Jurkat, Clone E6-1 (cell line): ENCODE results near the gene SLC9A3.

Source experiments
- DNase-seq: peaks from one replicate; pipeline ENCODE4 v3.0.0-alpha.2; 2011; ENCODE audit warnings: low read depth, low spot score
- H3K4me3 ChIP-seq: 2 replicates; pipeline ENCODE4 v1.5.1; 2011; ENCODE audit warnings: mild to moderate bottlenecking, low read length, control low read depth, moderate library complexity

The SLC9A3 gene

DNA sequence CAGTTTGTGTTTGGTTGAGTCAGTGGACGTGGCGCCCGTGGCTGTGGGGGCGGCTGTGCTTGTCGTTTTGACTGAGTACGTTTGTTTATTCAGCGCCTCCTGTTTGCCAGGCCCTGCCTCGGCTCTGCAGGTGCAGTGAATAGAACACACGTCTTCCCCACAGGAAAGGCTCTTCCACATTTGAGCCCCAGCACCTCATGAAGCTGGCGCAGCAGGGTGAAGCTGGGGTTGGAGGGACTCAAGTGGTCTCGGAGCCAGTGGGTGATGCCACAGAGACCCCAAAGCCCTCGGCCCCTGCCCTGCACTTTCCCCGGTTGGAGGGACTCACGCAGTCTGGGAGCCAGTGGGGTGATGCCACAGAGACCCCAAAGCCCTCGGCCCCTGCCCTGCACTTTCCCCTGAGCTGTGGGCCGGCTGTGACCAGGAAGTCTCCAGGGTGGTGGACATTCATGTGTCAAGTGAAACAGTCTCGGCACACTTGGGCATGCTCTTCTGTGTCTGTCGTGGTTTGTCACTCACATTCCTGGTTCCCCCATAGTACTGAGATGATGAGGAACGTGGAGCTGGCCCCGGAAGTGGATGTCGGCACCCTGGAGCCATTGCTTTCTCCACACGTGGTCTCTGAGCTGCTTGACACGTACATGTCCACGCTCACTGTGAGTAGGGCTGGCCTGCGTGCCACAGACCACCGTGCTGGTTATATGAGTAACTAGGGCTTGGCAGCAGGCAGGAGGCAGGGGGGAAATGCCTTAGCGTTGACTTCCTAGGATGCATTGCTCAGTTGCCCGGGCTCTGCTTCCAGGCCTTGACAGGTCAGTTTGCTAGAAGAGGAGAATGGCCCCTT lies 67.7 kb downstream of the SLC9A3 start:
- H3K4me3 ChIP-seq: no peak overlapping the region
- no peak for DNase-seq

DNA sequence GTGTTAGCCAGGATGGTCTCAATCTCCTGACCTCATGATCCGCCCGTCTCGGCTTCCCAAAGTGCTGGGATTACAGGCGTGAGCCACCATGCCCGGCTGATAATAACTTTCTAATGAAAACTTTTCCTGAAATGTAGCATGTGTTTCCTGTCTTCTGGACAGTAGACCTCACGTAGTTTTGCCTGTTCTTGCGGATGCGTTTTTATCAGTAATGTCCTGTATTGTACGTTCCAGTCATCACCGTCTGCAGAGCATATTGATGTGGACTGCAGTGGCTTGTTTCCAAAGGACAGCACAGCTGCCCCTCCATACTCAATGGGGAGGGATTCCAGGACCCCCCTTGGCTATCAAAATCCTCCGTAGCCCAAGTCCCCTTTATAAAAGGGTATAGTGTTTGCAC lies 68.4 kb downstream of the SLC9A3 start:
- H3K4me3 ChIP-seq: no peak overlapping the region
- DNase-seq: no peak

DNA sequence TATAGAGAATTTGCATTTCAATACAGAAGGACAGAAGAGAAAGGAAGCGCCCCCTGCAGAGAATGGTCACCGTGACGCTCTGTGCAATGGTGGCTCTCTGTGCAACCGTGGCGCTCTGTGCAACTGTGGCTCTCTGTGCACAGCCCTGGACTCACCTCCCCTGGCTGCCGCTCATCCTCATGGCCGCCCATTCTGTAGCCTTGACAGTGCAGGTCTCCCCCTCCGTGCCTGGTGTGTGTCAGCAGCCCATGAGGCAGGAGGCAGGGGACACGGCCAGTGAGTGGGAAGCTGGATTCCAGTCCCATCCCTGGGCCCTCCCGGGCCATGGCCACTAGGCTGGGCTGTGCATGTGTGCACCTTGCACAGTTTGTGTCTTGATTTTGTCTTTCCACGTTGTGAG lies 69.3 kb downstream of the SLC9A3 start:
- no peak overlapping the region for H3K4me3 ChIP-seq
- DNase-seq: no peak

DNA sequence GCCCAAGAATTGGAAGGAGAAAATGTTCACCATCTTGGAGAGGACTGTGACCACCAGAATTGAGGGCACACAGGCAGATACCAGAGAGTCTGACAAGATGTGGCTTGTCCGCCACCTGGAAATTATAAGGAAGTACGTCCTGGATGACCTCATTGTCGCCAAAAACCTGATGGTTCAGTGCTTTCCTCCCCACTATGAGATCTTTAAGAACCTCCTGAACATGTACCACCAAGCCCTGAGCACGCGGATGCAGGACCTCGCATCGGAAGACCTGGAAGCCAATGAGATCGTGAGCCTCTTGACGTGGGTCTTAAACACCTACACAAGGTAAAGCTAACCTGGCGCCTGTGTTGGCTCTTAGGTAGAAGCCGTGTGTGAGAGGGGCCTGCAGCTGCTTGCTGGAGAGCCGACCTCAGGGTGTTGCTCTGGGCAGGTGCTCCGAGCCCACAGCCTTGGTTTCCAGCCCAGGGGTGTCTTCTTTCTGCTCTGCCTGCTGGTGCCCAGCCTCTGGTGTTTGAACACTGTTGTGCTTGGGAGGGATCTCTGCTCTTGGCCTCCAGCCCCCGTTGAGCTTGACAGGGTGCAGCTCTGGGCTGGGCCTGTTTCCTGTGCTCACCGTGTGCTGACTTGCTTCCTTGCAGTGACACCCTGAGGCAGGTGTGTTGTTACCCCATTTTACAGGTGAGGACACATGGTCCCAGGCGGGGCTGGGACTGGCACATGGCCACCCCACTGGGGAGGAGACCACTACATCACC lies 70.3 kb downstream of the SLC9A3 start:
- H3K4me3 ChIP-seq: no peak overlapping the region
- no peak for DNase-seq

DNA sequence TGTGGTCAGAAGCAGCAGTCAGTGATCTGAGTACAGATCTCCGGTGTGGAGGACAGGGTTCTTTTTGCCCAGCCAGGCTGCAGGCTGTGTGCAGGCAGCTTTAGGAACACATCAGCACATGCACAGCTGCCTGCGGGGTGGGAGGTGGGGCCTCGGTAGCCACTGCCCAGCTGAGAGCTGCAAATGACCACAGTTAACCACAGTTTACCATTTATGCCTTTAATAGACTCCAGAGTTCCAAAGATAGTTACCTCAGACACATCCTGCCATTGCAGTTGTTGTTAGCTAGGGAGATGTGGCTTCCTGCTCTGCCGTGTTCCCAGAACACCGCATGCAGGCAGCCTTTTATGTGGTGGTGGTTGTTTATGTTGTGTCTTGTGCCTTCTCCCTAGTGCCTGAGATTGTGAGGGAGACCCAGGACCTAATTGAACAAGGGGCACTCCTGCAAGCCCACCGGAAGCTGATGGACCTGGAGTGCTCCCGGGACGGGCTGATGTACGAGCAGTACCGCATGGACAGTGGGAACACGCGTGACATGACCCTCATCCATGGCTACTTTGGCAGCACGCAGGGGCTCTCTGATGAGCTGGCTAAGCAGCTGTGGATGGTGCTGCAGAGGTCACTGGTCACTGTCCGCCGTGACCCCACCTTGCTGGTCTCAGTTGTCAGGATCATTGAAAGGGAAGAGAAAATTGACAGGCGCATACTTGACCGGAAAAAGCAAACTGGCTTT lies 71.1 kb downstream of the SLC9A3 start:
- peak; percentile 49 for DNase-seq
- H3K4me3 ChIP-seq: no peak overlapping the region

DNA sequence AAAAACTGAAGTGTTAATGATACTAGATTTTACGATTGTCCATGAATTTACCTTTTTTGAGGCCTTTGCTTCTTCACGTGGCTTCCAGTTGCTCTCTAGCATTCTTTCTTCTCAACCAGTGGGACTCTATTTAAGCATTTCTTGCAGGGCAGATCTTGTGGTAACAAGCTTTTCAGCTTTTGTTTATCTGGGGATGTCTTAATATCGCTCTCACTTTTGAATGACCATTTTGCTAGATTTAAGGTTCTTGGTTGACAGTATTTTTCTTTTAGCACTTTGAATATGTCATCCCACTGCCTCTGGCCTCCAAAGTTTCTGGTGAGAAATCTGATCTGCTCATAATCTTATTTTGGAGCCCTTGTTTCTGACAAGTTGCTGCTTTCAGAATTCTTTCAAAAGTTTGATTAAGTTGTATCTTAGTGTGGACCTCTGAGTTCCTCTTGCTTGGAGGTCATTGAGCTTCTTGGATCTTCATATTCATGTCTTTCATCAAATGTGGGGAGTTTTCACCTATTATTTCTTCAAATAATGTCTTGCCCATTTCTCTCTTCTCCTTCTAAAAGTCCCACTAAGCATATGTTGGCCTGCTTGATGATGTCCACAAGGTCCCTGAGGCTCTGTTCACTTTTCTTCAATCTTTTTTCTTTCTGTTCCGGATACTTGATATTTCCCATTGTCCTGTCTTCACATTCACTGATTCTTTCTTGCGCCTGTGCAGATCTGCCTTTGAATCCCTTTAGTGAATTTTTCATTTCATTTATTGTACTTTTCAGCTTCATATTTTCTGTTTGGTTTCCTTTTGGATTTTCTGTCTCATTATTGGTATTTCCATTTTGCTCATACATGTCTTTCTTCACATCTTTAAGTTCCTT lies 72.4 kb downstream of the SLC9A3 start:
- no peak overlapping the region for H3K4me3 ChIP-seq
- no peak for DNase-seq

DNA sequence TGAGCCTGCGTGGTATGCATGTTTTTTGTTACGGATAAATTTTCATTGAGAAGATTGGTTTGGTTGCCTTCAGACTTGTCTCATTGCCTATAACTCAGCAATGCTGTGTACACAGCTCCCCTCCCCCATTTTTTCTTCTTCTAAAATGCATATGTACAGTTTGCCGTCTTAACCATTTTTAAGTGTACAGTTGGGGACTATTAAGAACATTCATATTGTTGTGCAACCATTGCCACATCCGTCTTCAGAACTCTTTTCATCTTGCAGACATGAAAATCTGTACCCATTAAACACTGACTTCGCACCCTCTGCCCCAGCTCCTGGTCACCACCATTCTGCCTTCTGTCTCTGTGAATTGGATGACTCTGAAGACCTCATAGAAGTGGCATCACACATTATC lies 75.1 kb downstream of the SLC9A3 start:
- DNase-seq: no peak
- H3K4me3 ChIP-seq: no peak overlapping the region

DNA sequence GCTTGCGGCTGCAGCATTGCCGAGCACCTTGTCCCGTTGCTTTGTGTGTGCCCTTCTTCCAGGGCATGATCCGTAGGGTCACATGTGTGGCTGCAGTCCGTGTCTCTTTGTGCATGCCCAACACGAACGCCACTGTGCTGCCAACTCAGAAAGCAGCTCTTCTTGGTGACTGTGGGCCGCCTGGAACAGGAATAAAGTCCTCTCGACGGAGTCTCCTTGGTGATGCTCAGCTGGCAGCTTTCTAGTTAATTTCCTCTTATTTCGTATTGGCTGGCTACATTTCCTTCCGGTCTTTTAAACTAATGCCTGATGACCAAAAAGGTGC lies 75.5 kb downstream of the SLC9A3 start:
- no peak overlapping the region for H3K4me3 ChIP-seq
- no peak for DNase-seq

DNA sequence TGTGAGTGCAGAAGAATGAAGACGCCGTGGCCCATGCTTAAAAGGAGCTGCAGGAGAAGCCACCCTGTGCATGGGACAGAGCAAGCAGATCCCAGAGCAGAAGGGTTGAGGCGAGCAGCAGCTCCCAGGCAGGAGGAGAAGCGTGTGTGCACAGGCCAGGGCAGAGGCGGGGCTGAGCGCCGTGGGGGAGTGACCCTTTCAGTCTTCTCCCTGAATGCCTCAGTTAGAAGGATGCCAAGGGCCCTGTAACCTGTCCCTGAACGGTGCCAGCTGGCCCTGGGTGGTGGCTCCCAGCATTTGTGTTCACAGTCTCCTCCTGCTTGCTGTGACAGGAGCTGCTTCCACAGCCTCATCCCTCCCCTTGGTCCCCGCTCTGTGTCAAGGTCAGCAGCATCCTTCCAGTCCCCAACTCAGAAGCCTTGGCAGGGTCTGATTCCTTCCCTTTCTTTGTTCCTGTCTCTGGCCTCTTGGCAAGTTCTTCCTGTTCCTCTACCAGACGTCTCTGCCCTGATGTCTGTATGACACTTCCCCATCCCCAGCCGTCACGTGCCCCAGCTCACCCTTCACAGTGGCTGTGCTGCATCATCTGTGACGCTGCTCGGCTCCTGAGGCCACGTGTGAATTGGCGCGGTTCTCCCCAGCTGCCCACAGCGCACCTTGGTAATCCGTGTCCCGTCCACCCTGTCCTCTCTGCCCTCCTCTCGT lies 76.0 kb downstream of the SLC9A3 start:
- H3K4me3 ChIP-seq: no peak overlapping the region
- DNase-seq: no peak

DNA sequence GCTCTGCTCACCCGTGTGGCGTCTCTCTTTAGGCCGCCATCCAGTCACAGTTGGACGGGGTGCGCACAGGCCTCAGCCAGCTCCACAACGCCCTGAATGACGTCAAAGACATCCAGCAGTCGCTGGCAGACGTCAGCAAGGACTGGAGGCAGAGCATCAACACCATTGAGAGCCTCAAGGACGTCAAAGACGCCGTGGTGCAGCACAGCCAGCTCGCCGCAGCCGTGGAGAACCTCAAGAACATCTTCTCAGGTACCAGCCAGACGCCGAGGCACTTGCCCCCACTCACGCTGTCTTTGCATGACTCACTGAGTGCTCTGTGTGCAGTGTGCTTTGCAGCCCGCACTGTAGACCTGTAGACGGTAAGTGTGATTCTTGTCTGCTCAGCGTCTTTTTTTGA lies 76.7 kb downstream of the SLC9A3 start:
- H3K4me3 ChIP-seq: no peak overlapping the region
- DNase-seq: no peak

DNA sequence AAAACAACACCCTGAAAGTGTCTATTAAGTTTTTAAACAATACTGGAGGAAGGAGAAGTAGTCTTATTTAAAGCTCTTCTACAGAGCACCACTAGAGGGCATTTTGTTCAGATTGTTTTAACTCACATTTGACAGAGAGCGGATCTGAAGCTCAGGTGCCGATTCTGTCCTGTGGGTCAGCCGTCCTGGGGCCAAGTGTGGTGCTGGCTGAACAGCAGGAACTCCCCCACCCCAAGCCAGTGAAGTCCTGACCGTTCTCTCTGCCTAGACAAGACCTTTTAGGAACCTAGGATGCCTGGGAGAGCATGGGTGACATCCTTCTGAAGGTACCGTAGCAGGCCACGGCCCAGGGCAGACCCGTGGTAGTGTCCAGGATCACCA lies 77.4 kb downstream of the SLC9A3 start:
- H3K4me3 ChIP-seq: no peak overlapping the region
- peak; percentile 36 for DNase-seq

DNA sequence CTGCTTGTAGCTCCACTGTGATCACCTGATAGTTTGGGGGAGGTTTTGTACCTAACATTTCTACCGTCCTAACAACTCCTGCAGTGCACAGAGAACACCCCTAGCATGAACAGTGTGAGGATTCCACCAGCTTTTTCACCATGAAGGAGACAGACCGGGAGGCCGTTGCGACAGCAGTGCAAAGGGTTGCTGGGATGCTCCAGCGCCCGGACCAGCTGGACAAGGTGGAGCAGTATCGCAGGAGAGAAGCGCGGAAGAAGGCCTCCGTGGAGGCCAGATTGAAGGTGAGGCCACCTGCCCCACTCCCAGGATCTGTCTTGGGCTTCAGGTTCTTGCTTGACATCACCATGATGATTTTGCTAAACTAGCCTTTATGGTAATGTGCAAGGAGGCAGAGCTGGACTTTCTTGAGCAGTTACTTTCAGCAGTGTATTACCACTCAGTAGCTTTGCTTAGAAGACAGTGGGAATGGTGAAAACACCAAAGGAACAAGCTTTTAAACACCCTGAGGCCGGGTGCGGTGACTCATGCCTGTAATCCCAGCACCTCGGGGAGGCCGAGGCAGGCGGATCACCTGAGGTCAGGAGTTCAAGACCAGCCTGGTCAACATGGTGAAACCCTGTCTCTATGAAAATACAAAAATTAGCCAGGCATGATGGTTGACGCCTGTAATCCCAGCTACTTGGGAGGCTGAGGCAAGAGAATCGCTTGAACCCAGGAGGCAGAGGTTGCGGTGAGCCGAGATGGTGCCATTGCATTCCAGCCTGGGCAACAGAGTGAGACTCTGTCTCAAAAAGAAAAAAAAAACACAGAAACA lies 78.0 kb downstream of the SLC9A3 start:
- H3K4me3 ChIP-seq: no peak overlapping the region
- DNase-seq: no peak

DNA sequence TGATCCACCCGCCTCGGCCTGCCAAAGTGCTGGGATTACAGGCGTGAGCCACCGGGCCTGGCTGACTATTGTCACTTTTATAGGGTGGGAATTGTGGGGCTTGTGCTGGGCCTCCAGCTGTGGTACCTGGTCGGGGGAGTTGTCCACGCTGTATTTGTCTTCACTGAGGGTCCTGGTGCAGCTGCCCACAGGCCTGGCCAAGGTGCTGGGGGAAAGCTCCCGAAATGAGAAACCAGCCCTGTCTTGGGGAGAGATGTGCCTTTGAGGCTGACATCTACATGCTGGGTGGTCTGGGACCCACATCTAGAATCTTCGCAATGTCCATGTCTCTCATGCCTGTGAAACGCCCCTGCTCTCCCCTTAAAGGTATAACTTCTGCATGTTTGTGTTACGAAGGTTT lies 78.7 kb downstream of the SLC9A3 start:
- no peak for DNase-seq
- H3K4me3 ChIP-seq: no peak overlapping the region

DNA sequence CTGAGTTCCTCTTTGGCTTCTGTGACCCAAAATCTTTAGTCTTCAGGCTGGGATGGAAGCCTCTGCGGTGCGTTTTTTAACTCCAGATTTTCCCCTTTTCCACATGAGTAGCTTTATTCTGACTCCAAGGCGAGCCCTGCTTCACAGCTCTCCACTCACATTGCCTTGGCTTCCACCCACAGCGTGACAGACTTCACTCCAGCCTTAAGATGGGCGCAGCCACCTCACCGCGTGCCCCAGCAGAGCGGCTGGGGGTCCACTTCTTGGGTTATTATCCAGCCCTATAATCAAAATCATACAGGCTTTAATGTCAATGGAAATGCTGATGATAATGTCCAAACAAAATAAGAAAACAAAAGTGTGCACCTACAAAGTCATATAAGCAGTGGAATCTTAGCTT lies 80.0 kb downstream of the SLC9A3 start:
- peak overlapping the region; percentile 96 for H3K4me3 ChIP-seq
- DNase-seq: no peak

DNA sequence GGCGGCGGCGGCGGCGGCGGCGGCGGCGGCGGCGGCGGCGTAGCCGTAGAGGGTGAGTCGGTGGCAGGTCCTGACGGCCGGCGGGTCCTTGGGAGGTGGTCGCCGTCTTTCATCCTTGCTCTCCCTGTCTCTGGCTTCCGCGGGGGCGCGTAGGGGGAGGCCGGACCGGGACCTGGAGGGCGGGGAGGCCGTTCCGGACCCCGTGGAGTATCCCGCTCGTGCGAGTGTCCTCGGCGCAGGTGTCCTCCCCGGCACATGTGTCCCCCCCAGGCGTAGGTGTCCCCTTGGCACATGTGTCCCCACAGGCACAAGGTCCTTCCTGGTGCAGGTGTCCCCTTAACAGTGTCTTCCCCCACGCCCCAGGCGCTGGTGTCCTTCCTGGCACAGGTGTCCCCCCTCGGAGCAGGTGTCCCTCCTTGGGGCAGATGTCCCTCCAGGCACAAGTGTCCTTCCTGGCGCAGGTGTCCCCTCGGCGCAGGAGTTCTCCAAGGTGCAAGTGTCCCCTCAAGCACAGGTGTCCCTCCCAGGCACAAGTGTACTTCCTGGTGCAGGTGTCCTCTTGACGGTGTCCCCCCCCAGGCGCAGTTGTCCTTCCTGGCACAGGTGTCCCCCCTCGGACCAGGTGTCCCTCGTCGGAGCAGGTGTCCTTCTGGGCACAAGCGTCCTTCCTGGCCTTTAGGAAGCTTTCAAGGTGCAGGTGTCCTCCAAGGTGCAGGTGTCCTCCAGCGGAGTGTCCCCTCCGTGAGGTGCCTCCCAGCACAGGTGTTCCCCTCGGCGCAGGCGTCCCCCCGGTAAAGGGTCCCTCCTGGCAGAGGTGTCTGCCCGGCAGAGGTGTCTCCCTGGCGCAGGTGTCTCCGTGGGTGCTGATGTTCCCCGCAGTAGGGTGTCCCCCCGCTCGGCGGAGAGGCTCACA lies 80.8 kb downstream of the SLC9A3 start:
- peak overlapping the region; percentile 96 for H3K4me3 ChIP-seq
- DNase-seq: no peak

DNA sequence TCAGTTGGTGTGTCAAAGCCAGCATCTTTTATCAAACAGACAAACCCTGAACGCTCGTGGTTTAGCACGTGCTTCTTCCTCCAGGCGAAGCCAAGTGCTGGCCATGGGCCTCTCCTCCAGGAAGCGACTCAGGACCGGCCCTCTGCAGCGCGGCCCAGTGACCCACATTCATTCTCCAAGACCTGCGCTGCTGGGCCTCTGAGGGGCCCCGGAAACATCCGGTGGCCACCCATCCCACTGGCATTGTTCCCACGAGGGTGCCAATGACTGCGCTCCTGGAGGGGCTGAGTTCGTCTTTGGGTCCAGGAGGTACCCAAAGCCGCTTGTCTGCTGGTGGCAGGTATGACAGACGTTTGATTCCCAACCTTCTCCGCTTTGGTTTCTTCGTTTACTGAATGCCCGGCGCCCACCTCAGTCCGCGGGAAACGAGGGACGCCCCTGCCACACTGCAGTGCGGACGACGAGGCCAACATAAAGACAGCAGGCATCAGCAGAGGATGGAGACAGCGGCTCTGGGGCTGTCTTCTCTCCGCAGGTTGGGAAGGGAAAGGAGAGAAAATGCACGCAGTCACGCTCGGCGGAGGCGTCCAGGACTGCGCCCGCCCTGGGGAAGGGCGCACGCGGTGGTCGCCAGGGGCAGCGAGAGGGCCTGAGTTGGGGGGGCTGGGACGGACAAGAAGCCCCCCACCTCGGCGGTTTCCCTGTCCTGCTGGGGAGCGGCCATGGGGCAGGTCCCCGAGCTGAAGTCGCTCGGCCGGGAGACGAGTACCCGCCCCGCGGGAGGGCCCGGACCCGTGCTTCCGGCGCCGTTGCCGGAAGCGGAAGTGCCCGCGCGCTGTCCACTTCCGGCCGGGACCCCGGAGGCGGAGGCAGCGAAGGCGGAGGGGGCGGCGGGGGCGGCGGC lies 81.7 kb downstream of the SLC9A3 start, which contains the start of gene EXOC3:
Gene EXOC3 (plus strand): TSS at position 842 of the 904 bp plus-strand sequence. CDS start 3,030 bp downstream, outside the sequence.
- peak within 1 kb of the TSS; percentile 96 for H3K4me3 ChIP-seq
- DNase-seq: peak; percentile 44
